Hepatocyte (in vitro differentiated cells): ENCODE measurements around the gene PPFIBP2.

Source experiments
- EZH2 ChIP-seq: fragments of 200-600 bp; sonication (generic); IDR thresholded peaks from 2 replicates; pipeline ENCODE4 v1.6.1; 2016; ENCODE audit warnings: antibody characterized with exemption, mild to moderate bottlenecking, borderline replicate concordance
- TF ChIP-seq, protein P1 (sequence below): fragments of 200-600 bp; sonication (generic); IDR thresholded peaks from 2 replicates; pipeline ENCODE4 v1.5.1; 2016; ENCODE audit warnings: antibody characterized with exemption, mild to moderate bottlenecking; ENCODE audit not compliant: poor library complexity

DNA sequence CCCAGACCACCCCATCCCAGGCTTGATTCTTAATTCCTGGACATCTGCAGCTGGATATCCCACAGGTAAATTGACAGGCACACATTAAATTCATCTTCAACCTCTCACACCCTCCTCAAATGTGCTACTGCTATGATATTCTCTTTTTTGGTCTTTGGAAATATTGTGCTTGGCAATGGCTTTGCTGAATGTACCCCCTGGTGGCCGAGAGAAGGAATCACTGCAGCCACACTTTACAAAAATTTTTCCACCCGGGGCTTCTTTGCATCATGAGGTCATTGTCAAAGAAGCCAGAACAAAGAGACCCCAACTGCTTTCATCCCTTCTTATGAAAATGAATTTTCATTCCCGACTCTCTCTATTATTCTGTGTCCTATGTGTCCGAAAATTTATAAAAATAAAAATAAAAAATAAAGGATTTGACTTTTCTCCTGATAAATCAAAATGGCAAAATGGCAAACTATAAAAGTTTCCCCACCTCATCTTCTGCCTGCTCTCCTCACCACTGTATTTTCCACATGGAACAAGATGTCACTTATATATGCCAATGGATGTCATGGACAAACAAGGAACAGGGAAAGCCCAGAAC lies 174.5 kb downstream of the PPFIBP2 start:
- TF ChIP-seq, protein P1, sequence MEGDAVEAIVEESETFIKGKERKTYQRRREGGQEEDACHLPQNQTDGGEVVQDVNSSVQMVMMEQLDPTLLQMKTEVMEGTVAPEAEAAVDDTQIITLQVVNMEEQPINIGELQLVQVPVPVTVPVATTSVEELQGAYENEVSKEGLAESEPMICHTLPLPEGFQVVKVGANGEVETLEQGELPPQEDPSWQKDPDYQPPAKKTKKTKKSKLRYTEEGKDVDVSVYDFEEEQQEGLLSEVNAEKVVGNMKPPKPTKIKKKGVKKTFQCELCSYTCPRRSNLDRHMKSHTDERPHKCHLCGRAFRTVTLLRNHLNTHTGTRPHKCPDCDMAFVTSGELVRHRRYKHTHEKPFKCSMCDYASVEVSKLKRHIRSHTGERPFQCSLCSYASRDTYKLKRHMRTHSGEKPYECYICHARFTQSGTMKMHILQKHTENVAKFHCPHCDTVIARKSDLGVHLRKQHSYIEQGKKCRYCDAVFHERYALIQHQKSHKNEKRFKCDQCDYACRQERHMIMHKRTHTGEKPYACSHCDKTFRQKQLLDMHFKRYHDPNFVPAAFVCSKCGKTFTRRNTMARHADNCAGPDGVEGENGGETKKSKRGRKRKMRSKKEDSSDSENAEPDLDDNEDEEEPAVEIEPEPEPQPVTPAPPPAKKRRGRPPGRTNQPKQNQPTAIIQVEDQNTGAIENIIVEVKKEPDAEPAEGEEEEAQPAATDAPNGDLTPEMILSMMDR = peak; percentile 86
- no peak for TF ChIP-seq EZH2
